Osteocyte (in vitro differentiated cells): ENCODE results near the gene RPS27. TPM values are rescaled to one million over a fixed set of nuclear protein-coding genes. Genes with fewer than 3 reads are reported as not detected.

Source experiments
- DNase-seq: peaks from one replicate; pipeline ENCODE4 v3.0.0; 2021; ENCODE audit warnings: mixed read lengths; ENCODE audit not compliant: unreplicated experiment; ENCODE audit errors: extremely low spot score
- H3K27ac Mint-ChIP-seq: one replicate; pipeline ENCODE4 v1.8.0; 2021; ENCODE audit warnings: mild to moderate bottlenecking, mixed read lengths; ENCODE audit not compliant: unreplicated experiment
- H3K27me3 Mint-ChIP-seq: one replicate; pipeline ENCODE4 v1.8.0; 2021; ENCODE audit warnings: mixed read lengths; ENCODE audit not compliant: unreplicated experiment
- H3K36me3 Mint-ChIP-seq: one replicate; pipeline ENCODE4 v1.8.0; 2021; ENCODE audit warnings: mixed read lengths; ENCODE audit not compliant: unreplicated experiment
- H3K4me1 Mint-ChIP-seq: one replicate; pipeline ENCODE4 v1.8.0; 2021; ENCODE audit warnings: mixed read lengths; ENCODE audit not compliant: unreplicated experiment
- H3K4me3 Mint-ChIP-seq: one replicate; pipeline ENCODE4 v1.8.0; 2021; ENCODE audit warnings: mild to moderate bottlenecking, moderate library complexity, mixed read lengths; ENCODE audit not compliant: unreplicated experiment
- H3K9me3 Mint-ChIP-seq: one replicate; pipeline ENCODE4 v1.8.0; 2021; ENCODE audit warnings: mixed read lengths; ENCODE audit not compliant: unreplicated experiment
- CTCF ChIP-seq: fragments of 200-600 bp; sonication (generic); IDR thresholded peaks from 2 replicates; pipeline ENCODE4 v1.5.0; 2021; ENCODE audit warnings: antibody characterized with exemption, mild to moderate bottlenecking, moderate library complexity
- total RNA-seq: library from RNA; stranded (reverse); gene quantifications from 2 replicates; pipeline ENCODE4 v1.2.1, GENCODE V29; 2021

The RPS27 gene
- total RNA-seq, 1 donor from 2014 or later = 1,797 TPM

- TF ChIP-seq CTCF = no peak
- Mint-ChIP-seq H3K4me1 (peaks cover 18% of the 10 kb centered on the region), H3K4me3 (peak overlapping the region; percentile 77), H3K36me3 (peaks cover 13% of the 10 kb centered on the region), H3K9me3 (no peaks in the 10 kb centered on the region), H3K27me3 (no peaks in the 10 kb centered on the region), H3K27ac (no peak overlapping the region)
- no peak for DNase-seq
These were observed 45.8 kb upstream of the RPS27 start for GRCh38 chr1:153944827-153945117.

GRCh38 chr1:153945131-153945794 is 45.3 kb upstream of the RPS27 start:
- Mint-ChIP-seq H3K4me1 (peaks cover 18% of the 10 kb centered on the region), H3K9me3 (no peaks in the 10 kb centered on the region), H3K27me3 (no peaks in the 10 kb centered on the region), H3K4me3 (peak overlapping the region; percentile 77), H3K36me3 (peaks cover 9% of the 10 kb centered on the region), H3K27ac (peak overlapping the region; percentile 63)
- no peak for DNase-seq
- TF ChIP-seq CTCF = no peak

- Mint-ChIP-seq H3K9me3 (no peaks in the 10 kb centered on the region), H3K27me3 (no peaks in the 10 kb centered on the region), H3K36me3 (peaks cover 13% of the 10 kb centered on the region), H3K4me3 (peak overlapping the region; percentile 77), H3K27ac (peak overlapping the region; percentile 63), H3K4me1 (peaks cover 18% of the 10 kb centered on the region)
- no peak for DNase-seq
- TF ChIP-seq CTCF = no peak
These were observed 44.6 kb upstream of the RPS27 start for GRCh38 chr1:153945795-153946621.

- H3K36me3 Mint-ChIP-seq = peaks cover 19% of the 10 kb centered on the region
- peak within 1 kb of the TSS; percentile 77 for H3K4me3 Mint-ChIP-seq
- peak; percentile 91 for TF ChIP-seq CTCF
- H3K27ac Mint-ChIP-seq = peak within 1 kb of the TSS; percentile 63
- H3K4me1 Mint-ChIP-seq = peaks cover 18% of the 10 kb centered on the region
- no peaks in the 10 kb centered on the region for H3K27me3 Mint-ChIP-seq
- peak; percentile 93 for DNase-seq
- no peaks in the 10 kb centered on the region for H3K9me3 Mint-ChIP-seq
These were observed 43.8 kb upstream of the RPS27 start, which contains the start of gene DENND4B for GRCh38 chr1:153946622-153947241. TSS of gene DENND4B (minus strand) at chr1:153946718. CDS start at chr1:153944374, 2,344 bp downstream.

GRCh38 chr1:153951183-153951582 is 39.4 kb upstream of the RPS27 start:
- Mint-ChIP-seq H3K4me1 (peaks cover 7% of the 10 kb centered on the region), H3K27ac (no peak overlapping the region), H3K36me3 (peaks cover 30% of the 10 kb centered on the region), H3K27me3 (no peaks in the 10 kb centered on the region), H3K9me3 (no peaks in the 10 kb centered on the region), H3K4me3 (no peak overlapping the region)
- no peak for DNase-seq
- TF ChIP-seq CTCF = no peak
